SK-MEL-5 (cell line): ENCODE results near the gene KXD1. TPM values are rescaled to one million over a fixed set of nuclear protein-coding genes. Genes with fewer than 3 reads are reported as not detected.
"Not testable (repeated sequence)": the region's sequence is repeated elsewhere in the genome, so short reads cannot be mapped to it uniquely, and the experiment has no call there.

Experiments
- DNase-seq: peaks from one replicate; pipeline ENCODE4 v3.0.0-alpha.2; 2016; ENCODE audit warnings: low read depth, low spot score
- in situ Hi-C: cut with HindIII; loops from 2 replicates; pipeline ENCODE4 v1.10.0; 2016; ENCODE audit warnings: low sequenced_read_pairs, high pct_unique_total_duplicates, low pct_unique_long_range_greater_than_20kb
- polyA plus RNA-seq, 2 experiments: library from polyadenylated mRNA; depleted of rRNA; stranded (reverse); fragments of >200 nt; gene quantifications; 2 replicates each; pipeline ENCODE4 v1.2.3, GENCODE V29; 2015
- total RNA-seq: library from RNA; depleted of rRNA; stranded (reverse); fragments of >200 nt; shearing (Covaris generic); gene quantifications from 2 replicates; pipeline ENCODE4 v1.2.3, GENCODE V29; 2014; rRNA removed

The KXD1 gene, protein sequence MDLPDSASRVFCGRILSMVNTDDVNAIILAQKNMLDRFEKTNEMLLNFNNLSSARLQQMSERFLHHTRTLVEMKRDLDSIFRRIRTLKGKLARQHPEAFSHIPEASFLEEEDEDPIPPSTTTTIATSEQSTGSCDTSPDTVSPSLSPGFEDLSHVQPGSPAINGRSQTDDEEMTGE
- 70.6 and 74.1 TPM in 2 replicates for total RNA-seq
- polyA plus RNA-seq (2015; cell fraction: cytosol; rRNA removed) = 100.0 and 105 TPM in 2 replicates
- polyA plus RNA-seq (2015; cell fraction: nucleus; rRNA removed) = 145 and 161 TPM in 2 replicates

DNA sequence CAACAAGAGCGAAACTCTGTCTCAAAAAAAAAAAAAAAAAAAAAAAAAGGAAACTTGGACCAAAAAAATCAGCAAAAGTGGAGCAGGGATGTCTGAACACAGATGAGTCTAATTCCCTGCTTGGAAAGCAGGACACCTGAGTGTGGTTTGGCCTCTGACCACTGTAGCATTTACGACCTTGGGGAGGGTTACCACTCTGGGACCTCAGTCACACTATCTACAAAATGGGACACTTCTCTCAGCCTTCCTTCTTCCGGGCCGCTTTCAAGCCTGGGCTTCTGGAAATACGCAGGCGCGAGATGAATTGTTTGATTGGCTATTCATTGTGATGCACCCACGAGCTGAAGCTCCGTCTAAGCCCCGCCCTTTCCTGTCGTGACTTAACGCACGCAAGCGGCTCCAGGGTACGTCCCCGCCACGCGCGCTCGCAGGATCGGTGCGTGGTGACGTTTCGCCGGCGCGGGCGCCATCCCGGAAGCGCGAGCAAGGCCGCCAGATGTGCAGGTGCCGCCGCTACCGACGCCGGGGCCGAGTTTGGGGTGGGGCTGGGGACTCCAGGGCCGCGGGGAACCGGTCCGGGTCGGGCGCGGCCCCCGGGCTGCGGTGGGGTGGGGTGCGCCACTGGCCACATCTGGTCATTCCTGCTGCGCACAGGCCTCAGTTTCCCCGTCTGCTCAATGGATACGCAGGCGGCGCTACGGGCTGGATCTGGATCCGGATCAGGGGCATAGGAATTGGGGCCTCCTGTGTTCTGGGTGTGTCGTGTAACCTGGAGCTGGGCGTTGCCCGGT lies at the start of gene KXD1:
KXD1 (plus strand) TSS at position 460 of the 791 bp plus-strand sequence. CDS start 4,187 bp downstream, outside the sequence.
- in situ Hi-C loops = no loop called here
- DNase-seq = peak; percentile 97

DNA sequence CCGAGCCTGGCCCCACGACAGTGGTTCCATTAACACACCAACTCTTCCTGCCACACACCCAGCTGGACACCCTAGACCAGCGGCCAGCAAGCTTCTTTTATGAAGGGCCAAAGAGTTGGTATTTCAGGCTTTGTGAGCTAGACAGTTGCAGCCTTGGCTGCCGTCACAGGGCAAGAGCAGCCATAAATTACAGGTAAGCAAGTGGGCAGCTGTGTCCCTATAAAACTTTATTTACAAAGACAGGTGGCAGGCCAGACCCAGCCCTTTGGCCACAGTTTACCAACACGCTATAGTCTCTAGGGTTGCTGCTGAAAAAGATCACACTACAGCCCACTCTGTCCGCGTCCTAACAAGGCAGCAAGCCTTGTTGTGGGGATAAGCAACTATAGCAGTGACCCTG lies 49.1 kb upstream of the KXD1 start:
- in situ Hi-C loops = no loop called here
- DNase-seq = no peak

DNA sequence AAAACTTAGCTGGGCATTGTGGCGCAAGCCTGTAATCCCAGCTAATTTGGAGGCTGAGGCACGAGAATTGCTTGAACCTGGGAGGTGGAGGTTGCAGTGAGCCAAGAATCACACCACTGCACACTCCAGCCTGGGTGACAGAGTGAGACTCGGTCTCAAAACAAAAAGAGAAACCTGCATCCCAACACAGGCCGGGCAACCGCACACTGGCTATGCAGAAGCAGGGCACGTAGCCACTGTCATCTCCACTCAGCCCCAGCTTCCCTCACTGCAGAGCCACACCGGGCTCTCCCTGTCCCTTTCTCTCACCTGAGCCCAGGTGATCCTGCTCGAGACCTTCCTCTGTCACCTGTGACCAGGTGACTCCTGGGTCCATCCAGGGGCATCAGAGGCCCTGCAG lies 47.5 kb upstream of the KXD1 start:
- in situ Hi-C loops = no loop called here
- no peak for DNase-seq

DNA sequence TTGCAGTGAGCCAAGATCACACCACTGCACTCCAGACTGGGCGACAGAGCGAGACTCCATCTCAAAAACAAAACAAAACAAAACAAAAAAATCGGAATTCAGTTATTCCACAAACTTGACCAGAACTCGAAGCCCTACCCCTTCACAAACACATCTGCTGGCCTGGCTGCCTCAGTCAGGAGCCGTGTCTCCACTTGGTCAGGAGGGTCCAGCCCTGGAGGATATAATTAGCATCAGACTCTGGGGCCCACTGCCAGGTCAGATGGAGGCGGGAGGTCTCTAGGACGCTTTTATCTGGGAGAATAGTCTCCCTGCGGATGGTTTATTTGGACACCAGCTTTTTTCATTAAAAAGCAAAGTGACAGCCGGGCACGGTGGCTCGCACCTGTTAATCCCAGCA lies 43.8 kb upstream of the KXD1 start:
- in situ Hi-C loops = no loop called here
- no peak for DNase-seq

DNA sequence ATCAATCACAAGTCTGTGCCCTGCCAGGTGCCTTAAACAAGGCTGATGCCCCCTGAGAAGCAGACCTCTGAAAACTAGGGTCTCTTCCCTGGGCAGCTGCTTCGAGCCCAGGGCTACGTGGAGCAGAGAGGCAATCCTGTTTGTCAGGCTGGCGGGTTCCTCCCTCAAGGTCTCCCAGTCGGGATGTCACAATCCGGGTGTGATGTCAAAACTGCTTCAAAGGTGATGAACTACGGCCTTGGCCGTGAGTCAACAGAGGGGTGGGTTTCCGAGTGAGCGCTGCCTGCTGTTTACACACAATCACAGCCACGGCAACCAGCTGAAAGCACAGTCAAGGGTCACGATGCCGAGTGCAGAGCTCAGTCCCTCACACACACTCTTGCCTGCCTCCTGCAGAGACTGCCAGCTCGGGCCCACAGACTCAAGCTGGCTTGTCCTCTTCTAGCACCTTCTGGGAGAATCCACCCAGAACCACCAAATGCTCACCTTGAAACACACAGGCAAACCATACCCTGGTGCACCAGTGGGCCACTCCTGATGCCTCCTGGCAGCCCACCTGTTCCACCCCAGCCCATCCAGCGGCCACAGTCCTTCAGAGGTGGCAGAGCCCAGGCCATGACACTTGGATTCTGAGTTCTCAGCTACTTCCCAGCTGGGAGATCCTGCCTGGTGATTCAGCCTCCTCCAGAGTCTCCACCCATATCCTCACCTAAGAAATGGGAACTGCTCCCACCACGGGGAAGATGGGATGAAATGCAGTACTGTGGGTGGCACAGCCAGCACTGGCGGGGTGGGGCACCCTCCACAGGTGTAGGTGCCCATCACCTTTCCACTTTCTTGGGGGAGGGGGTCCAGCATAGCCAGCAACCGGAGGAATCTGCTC lies 42.6 kb upstream of the KXD1 start:
- in situ Hi-C loops = no loop called here
- DNase-seq = no peak

DNA sequence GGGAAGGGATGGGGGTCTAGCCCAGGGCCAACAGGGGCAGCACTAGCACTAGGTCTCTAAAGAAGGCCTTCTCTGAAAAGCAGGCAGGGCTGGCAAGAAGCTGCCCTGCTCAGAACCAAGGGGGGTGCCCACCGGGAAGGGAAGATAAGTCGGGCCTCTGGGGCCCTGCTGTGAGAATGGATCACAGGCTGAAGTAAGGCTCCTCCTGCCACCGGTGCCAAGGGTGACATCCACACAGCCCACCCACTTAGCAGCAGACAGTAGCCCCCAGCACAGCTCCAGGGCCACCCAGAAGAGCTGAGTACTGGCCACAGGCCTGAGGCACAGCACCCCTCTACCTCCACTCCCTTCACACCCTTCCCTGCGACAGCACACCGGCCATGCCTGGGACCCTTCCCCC lies 41.7 kb upstream of the KXD1 start:
- DNase-seq = no peak
- in situ Hi-C loops = no loop called here

DNA sequence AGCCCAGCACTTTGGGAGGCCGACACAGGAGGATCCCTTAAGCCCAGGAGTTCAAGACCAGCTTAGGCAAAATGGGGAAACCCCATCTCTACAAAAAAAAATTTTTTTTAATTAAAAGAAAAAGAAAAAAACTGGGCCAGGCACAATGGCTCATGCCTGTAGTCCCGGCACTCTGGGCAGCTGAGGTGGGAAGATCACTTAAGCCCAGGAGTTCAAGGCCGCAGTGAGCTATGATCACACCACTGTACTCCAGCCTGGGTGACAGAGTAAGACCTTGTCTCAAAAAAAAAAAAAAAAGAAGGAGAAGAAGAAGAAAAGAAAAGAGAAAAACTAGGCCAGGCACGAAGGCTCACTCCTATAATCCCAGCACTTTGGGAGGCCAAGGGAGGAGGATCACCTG lies 40.1 kb upstream of the KXD1 start:
- in situ Hi-C loops = no loop called here

DNA sequence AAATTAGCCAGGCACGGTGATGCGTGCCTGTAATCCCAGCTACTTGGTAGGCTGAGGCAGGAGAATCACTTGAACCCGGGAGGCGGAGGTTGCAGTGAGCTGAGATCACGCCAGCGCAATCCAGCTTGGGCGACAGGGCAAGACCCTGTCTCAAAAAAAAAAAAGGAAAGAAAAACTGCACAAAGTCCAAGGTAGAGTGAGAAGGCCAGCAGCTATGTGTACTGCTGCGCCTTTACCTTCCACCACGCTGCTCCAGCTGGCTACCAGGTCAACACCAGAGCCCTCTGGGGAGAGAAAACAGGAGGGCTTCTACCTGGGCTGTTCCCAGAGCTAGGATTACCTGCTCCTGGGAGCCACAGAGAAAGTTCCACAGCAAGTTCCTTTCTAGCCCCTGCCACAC lies 39.0 kb upstream of the KXD1 start:
- DNase-seq = no peak
- in situ Hi-C loops = no loop called here

More for the DNA sequence above, 40.1 kb upstream of the KXD1 start:
- no peak for DNase-seq

DNA sequence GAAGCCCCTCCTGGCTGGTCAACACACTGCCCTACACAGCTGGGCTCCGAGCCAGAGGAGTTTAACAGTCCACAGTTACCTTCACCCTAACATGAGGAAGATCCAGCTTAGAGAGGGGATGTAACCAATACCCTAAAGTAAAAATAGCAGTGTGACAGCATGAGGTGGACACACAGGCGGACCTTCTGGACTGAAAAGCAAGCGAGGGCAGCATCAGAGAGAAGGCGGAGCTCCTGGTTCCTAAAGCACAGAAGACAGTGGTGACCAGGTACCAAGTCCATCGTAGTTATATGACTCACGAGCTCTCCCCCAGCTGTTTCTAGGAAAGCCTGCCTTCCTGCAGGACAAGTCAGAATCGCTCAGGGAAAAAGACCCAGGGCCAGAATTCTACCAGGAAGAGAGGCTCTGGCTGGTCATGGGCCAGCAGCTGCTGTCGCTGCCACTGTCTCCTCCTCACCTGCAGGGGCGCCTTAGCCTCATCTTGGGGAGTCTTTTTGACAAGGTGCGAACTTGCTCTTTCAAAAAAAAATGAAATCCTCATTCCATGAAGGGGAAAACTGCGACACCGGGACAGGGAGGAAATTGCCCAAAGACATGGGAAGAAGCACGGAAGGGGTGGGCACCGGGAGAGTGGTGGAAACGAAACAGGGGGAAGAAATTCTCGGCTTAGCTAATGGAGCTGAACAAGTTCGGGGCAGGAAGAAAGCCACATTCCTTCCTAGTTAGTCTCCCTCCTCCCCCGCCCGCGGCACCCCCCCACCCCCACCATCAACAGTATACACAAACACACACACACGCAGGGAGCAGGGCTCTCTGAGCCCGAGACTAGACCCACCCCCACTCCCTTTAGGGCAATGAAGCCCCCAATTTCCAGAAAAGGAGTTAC lies 37.5 kb upstream of the KXD1 start:
- in situ Hi-C loops = no loop called here
- peak; percentile 55 for DNase-seq

DNA sequence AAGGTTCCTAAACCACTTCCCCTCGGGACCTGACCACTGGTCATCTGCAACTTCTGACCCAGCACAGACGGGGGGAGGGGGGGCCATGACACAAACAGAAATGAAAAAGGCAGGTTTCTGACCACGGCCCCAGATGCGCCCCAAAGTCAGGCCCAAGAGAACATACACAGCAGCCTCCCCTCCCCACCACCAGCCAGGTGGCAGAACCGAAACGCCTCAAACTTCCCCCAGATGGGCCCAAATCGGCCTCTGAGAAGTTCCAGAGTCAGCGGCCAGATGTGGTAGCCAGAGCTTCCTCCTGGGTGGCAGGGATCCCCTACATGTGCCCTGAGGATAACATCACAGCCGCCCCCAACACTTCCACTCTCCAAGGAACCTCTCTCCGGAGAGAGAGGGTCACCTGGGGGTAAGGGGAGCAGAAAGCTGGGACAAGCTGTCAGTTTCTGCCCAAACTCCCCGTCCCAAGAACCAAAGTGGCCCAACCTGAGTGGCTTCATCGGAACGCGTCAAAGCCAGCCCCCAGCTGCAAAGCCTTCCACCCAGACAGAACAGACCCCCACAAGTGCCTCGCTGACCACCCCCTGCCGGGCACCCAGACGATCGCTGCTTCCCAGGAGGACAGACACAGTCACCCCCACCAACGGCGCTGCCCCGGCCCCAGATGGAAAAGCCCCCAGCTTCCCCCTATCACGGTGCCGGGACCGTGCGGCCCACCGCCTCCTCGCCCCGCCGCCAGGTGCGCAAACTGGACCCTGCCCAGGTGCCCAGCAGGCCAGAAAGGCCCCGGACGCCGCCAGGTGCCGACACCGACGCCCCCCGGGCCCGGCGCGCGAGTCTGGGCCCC lies 36.6 kb upstream of the KXD1 start:
- in situ Hi-C loops = no loop called here
- DNase-seq = no peak

DNA sequence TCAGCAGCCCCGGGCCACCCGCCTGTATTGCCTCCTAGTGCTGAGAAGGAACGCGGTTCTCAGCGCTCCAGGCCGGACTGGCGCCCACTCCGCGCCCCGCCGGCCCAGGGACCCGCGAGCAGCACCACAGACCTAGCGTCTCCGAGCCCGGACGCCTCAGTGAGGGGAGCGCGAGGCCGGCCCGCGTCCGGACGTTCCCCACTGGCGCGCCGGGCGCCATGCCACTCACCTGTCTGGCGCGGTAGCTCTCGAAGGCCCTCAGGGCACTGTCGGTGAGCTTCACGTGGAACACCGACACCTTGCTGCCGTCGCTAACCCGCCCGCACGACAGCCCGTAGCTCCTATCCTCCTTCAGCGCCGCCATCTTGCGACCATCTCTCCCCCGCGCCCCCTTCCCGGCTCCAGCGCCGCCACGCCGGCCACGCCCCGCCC lies 36.0 kb upstream of the KXD1 start, which contains the start of gene ELL:
ELL (minus strand) TSS at position 379 of the 432 bp plus-strand sequence; CDS start at position 364, 15 bp downstream.
- no peak for DNase-seq
- in situ Hi-C loops = no loop called here

DNA sequence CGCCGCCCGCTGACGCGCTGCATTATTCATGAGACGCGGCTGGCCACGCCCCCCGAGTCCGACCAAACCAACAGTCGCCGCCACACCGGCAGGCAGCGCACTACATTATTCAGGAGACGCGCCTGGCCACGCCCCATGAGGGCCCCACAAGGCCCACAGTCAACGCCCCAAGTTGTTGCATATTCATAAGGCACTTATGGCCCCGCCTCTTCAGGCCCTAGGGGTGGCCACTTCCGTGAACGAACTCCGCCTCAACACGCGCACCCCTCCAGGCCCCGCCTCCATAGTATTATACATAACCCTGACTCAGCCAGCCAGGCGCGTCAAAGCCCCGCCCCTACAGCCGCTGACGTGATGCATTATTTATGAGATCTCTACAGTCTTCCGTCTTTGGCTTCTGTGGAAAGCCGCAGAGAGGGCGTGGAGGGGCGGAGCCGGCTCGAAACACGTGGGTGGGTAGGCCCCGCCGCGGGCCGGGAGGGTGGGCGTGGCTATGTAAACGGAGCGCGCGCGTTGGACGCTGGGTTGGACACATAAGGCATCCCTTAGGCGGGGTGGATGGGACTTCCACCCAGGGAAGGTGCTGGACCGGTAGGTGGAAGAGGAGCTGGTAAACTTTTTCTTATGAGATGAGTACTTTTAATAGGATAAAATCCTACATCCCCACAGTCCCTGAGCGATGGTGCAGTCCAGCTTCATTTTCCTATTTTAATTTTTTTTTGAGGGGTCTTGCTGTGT lies 35.4 kb upstream of the KXD1 start:
- peak; percentile 99 for DNase-seq
- in situ Hi-C loops = no loop called here

DNA sequence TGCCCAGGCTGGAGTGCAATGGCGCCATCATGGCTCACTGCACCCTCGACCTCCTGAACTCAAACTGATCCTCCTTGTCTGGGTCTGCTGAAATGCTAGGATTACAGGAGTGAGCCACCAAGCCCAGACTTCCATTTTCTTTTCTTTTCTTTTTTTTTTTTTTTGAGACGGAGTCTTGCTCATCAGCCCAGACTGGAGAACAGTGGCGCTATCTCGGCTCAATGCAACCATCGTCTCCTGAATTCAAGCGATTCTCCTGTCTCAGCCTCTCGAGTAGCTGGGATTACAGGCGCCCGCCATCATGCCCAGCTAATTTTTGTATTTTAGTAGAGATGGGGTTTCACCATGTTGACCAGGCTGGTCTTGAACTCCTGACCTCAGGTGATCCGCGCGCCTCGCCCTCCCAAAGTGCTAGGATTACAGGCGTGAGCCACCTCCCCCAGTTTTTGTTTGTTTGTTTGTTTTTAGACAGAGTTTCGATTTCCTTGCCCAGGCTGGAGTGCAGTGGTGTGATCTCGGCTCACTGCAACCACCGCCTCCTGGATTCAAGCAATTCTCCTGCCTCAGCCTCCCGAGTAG lies 34.7 kb upstream of the KXD1 start:
- in situ Hi-C loops, DNase-seq: not testable (repeated sequence)

DNA sequence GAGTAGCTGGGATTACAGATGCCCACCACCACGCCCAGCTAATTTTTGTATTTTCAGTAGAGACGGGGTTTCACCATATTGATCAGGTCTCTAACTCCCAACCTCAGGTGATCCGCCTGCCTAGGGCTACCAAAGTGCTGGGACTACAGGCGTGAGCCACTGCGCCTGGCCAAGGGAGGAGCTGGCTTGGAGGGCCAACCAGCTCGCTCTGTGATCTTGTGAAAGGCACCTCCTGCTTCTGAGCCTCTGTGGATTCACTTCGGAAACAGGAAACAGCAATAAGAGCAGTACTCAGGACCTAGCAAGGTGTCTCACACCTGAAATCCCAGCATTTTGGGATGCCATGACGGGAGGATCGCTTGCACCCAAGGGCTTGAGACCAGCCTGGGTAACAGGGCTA lies 33.8 kb upstream of the KXD1 start:
- DNase-seq = no peak
- in situ Hi-C loops = no loop called here

DNA sequence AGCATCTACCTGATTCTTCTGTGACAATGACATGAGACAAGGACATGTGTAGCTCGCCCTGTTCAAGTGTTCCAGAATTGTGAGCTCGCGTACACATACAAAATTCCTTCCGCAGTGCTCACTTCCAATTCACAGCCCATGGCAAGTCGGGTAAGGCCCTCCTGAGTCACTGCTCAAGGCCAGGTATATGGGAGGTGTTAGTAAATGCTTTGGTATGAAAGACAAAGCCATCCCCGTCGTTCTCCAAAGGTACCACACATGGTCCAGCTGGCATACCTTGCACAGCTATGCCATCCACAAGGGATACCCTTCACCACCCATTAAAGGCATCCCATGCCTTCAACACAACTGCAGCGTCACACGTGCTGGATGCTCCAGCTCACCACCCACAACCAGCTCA lies 31.4 kb upstream of the KXD1 start:
- no peak for DNase-seq

More for the DNA sequence above, 31.4 kb upstream of the KXD1 start:
- in situ Hi-C loops = no loop called here
